Endothelial cell of umbilical vein (primary cell): ENCODE measurements around the gene NFS1.

Experiments used
- EZH2 ChIP-seq: IDR thresholded peaks from 2 replicates; pipeline ENCODE4 v1.6.1; 2012; ENCODE audit warnings: borderline replicate concordance, low read depth, mild to moderate bottlenecking, moderate library complexity, low read length, inconsistent platforms; ENCODE audit not compliant: severe bottlenecking
- GATA2 ChIP-seq: IDR thresholded peaks from 2 replicates; pipeline ENCODE4 v1.7.0; 2011; ENCODE audit warnings: low read depth, mild to moderate bottlenecking, moderate library complexity, mixed read lengths, low read length; ENCODE audit not compliant: insufficient read length, insufficient read depth
- JUN ChIP-seq: IDR thresholded peaks from 2 replicates; pipeline ENCODE4 v1.6.1; 2011; ENCODE audit warnings: borderline replicate concordance, low read depth; ENCODE audit not compliant: insufficient read length, insufficient read depth
- POLR2A ChIP-seq: IDR thresholded peaks from 2 replicates; pipeline ENCODE4 v1.6.1; 2012; ENCODE audit warnings: low read depth, mild to moderate bottlenecking, control low read depth, low read length
- POLR2AphosphoS5 ChIP-seq: IDR thresholded peaks from 2 replicates; pipeline ENCODE4 v1.6.1; 2012; ENCODE audit warnings: low read depth, mild to moderate bottlenecking, control low read depth, low read length, moderate library complexity; ENCODE audit not compliant: insufficient read depth
- TF ChIP-seq, protein P1 (sequence below), 2 donors: IDR thresholded peaks; 1 replicate in 1 of 2; 2 replicates in 1 of 2; pipeline ENCODE4 v1.5.1; 2011; ENCODE audit warnings: low read length in 2 of 2, mild to moderate bottlenecking in 2 of 2, moderate library complexity in 2 of 2, control low read depth in 1 of 2, inconsistent platforms in 1 of 2, low read depth in 1 of 2; ENCODE audit not compliant: insufficient read depth in 1 of 2; ENCODE audit errors: extremely low read depth in 1 of 2
- TF ChIP-seq, protein P2 (sequence below): IDR thresholded peaks from 2 replicates; pipeline ENCODE4 v1.6.1; 2011; ENCODE audit not compliant: insufficient read depth, insufficient read length

DNA sequence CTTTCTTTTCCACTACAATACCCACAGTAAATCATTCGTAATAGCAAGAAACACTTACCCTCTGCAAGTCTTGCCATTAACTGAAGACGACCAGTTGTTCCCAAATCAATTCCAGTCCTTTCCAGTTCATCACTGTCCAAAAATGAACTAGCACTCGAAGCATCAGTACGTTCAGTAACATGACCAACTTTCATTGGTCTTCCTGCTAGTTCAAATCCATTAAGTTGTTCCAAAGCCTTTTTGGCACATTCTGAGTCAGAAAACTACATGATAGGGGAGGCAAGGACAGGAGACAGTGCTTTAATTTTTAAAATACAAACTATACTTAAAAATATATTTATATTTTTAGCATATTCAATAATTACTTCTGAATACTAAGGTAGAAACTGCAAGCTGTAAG lies 15.0 kb upstream of the NFS1 start:
- TF ChIP-seq, protein P1, sequence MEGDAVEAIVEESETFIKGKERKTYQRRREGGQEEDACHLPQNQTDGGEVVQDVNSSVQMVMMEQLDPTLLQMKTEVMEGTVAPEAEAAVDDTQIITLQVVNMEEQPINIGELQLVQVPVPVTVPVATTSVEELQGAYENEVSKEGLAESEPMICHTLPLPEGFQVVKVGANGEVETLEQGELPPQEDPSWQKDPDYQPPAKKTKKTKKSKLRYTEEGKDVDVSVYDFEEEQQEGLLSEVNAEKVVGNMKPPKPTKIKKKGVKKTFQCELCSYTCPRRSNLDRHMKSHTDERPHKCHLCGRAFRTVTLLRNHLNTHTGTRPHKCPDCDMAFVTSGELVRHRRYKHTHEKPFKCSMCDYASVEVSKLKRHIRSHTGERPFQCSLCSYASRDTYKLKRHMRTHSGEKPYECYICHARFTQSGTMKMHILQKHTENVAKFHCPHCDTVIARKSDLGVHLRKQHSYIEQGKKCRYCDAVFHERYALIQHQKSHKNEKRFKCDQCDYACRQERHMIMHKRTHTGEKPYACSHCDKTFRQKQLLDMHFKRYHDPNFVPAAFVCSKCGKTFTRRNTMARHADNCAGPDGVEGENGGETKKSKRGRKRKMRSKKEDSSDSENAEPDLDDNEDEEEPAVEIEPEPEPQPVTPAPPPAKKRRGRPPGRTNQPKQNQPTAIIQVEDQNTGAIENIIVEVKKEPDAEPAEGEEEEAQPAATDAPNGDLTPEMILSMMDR (IDR thresholded peaks at IDR 0.05; ENCODE audit: extremely low read depth in 1 of 2, insufficient read depth in 1 of 2, low read depth in 1 of 2, low read length in 2 of 2): no peak
- TF ChIP-seq EZH2 (no peak), POLR2A (no peak), POLR2AphosphoS5 (no peak), JUN (no peak), GATA2 (no peak)
- TF ChIP-seq, protein P2, sequence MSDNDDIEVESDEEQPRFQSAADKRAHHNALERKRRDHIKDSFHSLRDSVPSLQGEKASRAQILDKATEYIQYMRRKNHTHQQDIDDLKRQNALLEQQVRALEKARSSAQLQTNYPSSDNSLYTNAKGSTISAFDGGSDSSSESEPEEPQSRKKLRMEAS: no peak
